Measurements from ENCODE around the gene DAGLA.
"Not testable (repeated sequence)": the region's sequence is repeated elsewhere in the genome, so short reads cannot be mapped to it uniquely, and the experiment has no call there.

DAGLA gene

DNA sequence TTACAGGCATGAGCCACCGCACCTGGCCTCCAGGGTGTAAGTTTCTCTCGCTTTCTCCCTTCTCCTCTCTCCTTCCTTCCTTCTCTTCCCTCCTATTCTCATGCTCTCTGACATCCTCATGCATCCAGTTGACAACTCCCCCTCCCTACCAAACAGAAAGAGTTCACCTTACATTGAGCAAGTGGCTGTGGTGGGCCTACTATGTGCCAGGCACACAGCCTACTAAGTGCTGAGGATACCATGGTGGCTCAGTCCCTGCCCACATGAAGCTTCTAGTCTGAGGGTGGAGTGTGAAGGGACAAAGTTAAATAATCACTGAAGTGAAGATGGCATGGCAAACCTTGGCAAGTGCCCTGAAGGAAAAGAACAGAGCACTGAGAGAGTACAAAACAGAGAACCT, 9.6 kb upstream of the DAGLA start:
- no peak for TF ChIP-seq CTCF (conservative IDR thresholded peaks at IDR 0.05)
- no peak overlapping the region for H3K27ac ChIP-seq

DNA sequence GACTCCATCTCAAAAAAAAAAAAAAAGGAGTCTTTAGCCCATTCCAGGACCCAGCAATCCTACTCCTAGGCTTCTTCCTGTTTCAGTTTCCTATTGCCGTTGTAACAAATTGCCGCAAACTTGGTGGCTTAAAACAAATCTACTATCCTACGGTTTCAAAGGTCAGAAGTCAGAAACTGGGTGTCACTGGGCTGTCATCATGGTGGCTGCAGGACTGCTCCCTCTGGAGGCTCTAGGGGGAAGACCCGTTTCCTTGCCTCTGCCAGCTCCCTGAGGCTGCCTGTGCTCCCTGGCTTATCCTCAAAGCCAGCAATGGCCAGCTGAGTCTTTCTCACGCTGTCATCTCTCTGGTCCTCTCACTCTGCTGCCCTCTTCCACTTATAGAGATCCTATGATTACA, 8.7 kb upstream of the DAGLA start:
- no peak overlapping the region for H3K27ac ChIP-seq
- peak; percentile 52 for TF ChIP-seq CTCF (conservative IDR thresholded peaks at IDR 0.05)

- not testable (repeated sequence) for H3K27ac ChIP-seq
Observed at GRCh38 chr11:61673946-61674467, 6.2 kb upstream of the DAGLA start.

DNA sequence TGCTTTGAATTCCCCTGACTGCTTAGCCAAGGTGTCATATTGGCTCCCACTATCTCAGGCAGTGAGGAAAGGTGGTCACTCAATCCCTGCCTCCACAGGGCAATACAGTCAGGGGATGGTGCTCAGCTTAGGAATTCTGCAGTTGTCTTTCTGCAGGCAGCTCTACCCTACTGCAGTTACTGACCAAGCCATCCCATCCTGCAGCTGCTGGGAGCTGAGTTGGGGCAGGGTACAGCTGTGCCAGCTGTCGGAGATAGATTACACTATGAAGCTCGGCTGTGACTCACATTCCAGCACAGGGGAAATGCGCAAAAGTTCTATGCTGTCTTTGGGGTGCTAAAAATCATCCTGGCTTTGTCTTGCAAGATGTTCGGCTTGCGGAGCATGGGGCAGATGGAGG, 4.4 kb upstream of the DAGLA start:
- no peak overlapping the region for H3K27ac ChIP-seq
- no peak for TF ChIP-seq CTCF (conservative IDR thresholded peaks at IDR 0.05)

DNA sequence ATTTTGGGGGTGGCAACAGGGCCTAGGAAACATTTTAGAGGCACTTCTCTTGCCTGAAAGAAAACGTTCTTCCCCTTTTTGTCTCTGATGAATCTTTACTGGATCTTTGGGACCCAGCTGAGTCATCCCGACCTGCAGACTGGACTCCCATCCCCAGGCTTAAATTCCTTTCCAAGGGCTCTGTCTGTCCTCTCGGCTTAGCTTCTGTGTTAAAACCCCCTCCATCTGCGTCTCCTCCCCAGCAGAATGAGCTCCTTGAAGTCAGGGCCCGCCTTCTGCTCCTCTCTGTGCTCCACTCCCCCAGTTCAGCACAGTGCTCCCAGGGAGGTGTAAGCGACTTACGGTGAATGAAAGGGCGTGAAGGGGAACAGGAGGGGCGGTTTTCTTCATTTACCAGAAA, 895 bp upstream of the DAGLA start:
- TF ChIP-seq CTCF (conservative IDR thresholded peaks at IDR 0.05), result no peak
- H3K27ac ChIP-seq, result no peak overlapping the region

- no peak for TF ChIP-seq CTCF (conservative IDR thresholded peaks at IDR 0.05)
- peak overlapping the region; percentile 58; the same call in 1 of the 2 replicates for H3K27ac ChIP-seq
Observed at GRCh38 chr11:61680622-61681221, 531 bp downstream of the DAGLA start.

DNA sequence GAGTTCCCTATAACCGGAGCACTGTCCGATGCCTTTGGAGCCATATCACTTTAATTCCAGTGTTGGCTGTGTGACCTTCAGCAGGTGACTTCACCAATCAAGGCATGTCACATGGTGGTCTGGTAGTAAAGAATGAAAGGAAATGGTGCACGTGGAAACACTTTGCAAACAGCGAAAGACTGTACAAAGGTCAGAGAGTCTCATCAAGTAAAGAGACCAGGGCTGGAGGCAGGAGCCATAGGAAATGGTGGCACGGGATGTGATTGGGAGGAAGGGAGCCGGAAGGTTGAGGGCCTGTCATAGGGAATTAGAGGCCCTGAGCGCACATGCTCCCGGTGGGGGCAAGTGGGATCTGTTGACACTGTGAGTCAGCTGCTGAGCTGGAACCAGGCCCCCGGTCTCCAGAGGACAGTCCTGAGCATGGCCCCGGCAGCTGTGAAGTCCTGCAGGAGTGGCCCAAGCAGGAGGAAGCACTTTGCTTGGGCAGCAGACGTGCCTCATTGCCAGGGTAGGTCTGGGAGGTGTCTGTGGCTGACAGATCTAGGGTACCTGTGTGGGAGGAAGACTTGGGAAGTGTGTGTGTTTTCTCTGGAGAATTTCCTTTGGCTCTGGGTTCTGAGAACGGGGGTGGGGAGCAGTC, 2.0 kb downstream of the DAGLA start:
- H3K27ac ChIP-seq, result no peak overlapping the region
- TF ChIP-seq CTCF (conservative IDR thresholded peaks at IDR 0.05), result no peak
